Activated gamma-delta T cell (primary cell): Measurements from ENCODE around the gene ANGPTL5.
"Not testable (repeated sequence)": the region's sequence is repeated elsewhere in the genome, so short reads cannot be mapped to it uniquely, and the experiment has no call there.

Source experiments
- DNase-seq: peaks from one replicate; lab custom pipeline; 2025; lab: John Stamatoyannopoulos, UW

ANGPTL5 gene

DNA sequence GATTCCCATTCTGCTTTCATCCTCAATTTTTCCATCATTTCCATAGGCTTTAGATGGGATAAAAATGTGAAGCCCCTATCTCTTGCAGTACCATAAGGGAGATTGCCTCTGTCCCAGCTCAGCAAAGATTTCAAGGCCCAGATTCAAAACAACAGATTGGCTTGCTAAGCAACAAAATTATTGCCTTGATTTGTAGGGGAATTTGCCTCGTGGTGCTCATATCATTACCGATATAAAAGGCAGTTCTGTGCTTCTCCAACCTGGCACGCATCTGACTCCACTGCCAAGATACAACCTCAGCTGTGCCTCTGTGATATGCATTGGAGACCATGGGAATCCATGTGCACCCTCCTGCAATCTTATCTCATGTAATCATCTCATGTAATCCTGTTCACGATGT is 26.6 kb downstream of the ANGPTL5 start:
- DNase-seq, result no peak

- no peak for DNase-seq
These were observed 30.7 kb downstream of the ANGPTL5 start for GRCh38 chr11:101885631-101886030.

DNA sequence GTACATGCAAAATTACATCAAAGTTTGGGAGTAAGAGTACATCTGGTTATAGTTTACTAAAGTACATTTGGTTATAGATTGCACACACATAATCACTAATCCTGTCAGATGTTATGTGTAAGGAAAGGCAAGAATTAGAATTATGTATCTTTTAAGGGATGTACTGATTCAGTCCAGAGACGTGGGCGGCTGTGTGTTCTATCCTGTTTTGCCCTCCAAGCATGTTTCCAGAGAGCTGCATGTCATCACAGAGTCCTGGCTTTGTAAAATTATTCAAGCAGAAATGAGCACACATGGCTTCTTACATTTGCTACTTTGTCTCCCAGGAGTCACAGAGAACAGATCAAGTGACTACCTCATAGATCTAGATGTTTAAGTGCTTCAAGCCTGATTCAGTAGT is 34.7 kb downstream of the ANGPTL5 start:
- no peak for DNase-seq

GRCh38 chr11:101880222-101880621 is 36.1 kb downstream of the ANGPTL5 start:
- no peak for DNase-seq

GRCh38 chr11:101872171-101872882 is 44.0 kb downstream of the ANGPTL5 start:
- DNase-seq, result no peak

DNA sequence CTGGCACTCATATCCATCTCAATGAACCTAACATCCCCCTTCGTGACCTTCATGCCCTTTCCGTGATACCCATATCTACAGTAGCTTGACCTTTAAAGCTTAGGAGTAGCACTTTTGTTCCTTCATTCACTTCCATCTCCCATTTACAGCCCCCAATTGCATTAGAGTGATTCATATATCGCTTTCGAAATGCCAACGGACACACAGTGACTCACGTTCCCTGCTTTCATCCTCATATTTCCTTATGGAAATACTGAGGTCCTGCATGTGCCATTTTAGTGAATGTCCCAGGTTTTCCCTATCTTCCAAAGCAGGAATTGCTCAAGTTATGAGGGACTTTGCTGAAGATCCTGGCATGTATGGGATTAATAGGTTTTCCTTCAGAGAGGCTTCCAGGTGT is 45.8 kb downstream of the ANGPTL5 start:
- DNase-seq, result no peak

GRCh38 chr11:101867951-101868350 is 48.4 kb downstream of the ANGPTL5 start:
- DNase-seq, result no peak

GRCh38 chr11:101866619-101867491 is 49.5 kb downstream of the ANGPTL5 start:
- DNase-seq, result no peak

DNA sequence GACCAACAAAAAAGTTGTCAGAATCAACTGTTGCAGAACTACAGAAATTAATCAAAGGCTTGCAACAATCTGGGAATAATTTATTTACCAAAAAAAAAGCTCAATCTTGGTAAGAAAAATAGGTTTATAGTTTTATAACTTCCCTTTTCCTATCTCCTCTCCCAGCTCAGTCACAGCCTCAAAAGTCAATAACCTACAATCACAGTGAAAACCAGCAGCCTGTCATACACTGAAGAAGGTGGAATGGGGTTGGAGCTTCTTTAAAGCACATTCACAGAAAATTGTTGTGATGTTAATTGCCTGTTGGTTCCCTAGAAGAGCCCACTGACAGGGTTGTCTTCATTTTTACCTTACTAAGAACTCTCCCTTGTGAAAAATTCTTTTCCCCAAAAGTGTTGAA is 52.2 kb downstream of the ANGPTL5 start:
- DNase-seq, result no peak

DNA sequence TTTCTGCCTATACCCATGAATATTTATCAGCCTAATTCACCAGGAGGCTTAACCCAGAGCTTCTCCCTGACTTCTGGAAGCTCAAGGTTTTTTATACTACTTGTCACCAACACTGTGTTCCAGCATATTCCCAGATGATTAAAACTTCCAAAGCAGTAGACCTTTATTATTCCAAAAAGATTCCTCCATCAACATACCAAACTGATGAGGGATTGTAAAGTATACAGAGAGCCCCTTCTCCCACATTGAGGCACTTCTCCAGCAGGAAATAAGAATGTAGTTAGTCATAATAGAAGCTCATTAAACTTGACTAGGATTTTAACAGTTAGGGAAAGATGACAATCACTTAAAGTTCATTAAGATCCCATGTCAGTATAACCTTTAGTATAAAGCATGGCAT is 53.0 kb downstream of the ANGPTL5 start:
- DNase-seq, result no peak

DNA sequence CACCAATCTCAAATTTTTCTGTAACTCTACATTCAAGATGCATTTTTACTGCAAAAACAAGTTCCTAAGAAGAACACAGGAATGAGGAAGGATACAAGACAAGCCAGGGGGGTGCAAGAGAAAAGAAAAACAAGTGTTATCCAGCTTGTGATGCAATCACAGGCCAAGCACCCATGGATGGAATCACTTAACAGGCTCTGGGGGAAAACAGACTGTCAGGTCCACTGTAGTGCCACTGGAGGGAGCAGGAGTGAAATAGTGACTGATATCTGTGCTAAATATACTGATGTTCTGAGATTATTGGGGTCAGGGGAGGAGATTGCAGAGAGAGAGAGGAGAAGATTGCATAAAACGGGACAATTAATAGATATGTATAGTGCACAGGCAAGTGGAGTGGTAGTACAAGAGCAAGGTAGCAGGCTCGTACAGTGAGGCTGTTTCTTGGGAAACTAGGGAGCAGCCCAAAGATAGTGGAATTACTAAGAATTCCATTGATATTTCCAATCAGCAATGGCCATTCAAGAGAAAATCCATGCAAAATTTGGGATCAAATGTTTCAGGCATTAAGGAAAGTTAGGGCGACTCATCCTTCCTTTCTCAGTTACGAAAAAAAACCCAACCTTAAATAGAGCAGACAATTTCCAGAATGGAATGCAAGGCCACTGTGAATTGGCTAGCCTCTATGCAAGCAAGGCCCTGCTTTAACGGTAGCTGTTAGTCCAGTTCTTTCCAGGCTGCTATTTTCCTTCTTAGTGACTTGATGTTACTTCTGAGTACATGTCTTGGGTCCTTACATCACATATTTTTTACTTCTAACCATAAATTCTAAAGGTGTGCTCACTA is 53.7 kb downstream of the ANGPTL5 start:
- no peak for DNase-seq

DNA sequence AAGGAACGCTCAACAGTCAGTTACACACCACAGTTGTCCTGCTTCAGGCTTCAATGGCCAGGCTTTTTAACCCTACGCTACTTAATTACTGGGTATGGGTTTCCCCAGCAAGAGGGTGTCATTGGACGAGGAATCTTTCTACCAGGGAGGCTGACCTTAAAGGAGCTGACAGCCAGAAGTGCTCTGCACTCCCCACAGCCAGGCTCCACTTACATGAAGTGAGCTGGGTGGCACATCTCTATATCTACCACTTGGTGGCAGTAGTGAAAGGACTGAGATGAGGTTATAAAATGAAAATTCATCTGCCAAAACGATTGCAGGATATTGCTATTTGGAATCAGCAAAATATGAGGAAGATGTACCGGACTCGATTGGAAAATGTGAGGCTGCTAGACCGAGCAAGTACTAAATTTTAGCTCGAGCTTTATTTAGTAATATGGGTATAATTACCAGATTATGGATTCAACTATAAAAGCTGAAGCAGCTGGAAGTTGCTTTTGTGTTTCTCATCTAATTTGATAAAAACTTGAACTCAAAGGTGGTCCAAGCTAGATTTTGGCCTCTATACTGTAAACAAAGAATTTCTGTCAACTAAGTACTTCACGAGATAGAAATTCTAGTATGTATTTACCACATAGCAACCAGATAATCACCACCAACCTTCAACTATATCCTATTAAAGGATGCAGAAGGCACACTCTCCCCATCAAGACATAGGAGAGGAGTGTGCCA is 55.5 kb downstream of the ANGPTL5 start:
- no peak for DNase-seq

GRCh38 chr11:101852260-101852659 is 64.1 kb downstream of the ANGPTL5 start:
- DNase-seq, result not testable (repeated sequence)

GRCh38 chr11:101848262-101848661 is 68.1 kb downstream of the ANGPTL5 start:
- DNase-seq, result no peak

DNA sequence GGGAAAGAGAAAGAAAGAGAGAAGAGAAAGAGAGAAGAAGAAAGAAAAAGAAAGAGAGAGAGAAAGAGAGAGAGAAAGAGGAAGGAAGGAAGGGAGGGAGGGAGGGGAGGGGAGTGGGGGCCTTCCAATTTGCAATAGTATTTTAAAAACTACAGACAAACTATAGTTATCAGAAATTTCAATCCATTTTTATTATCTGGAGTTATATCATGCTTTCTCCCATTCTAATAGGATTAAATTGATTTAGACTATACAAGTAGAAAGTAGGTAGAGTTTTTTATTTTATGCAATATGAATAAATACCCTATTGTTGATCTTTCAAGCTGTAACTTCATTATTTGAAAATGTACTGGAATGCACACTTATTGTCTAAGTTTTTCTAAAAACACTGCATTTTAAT is 71.7 kb downstream of the ANGPTL5 start:
- no peak for DNase-seq

DNA sequence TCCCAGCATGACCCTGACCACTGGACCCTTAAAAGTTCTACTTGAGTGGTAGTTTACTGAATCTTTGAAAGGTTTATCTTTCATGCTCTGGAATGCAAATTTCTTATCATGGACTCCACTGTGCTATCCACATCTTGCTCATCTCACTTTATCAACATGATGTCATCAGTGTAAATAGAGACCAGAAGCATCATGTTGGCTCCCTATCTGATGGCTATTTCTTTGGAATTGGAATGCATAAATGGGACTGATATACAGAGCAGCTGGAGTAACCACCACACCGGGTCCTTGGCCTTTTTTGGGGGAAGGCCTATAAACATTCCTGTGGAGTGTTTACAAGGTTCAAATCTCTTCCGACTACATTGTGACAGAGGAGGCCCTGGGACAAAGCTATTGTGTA is 75.6 kb downstream of the ANGPTL5 start:
- no peak for DNase-seq
